Activated CD8-positive, alpha-beta T cell treated with anti-CD3 and anti-CD28 coated beads, Interleukin-2, amount 10 ng/mL, durations not matched to agents 7 days and 5 days (primary cell): ENCODE data around the gene SELPLG. TPM values are rescaled to one million over a fixed set of nuclear protein-coding genes. Genes with fewer than 3 reads are reported as not detected.
"Not testable (repeated sequence)": the region's sequence is repeated elsewhere in the genome, so short reads cannot be mapped to it uniquely, and the experiment has no call there.

Experiments
- ATAC-seq: fragments of 150-1000 bp; cut with Tn5 transposase; one replicate; pipeline ENCODE4 v1.10.0; 2021; ENCODE audit warnings: moderate library complexity
- CTCF ChIA-PET: fragments of 350-600 bp; sonication (Branson Sonifier 250); formaldehyde crosslinking; loops from one replicate; lab custom pipeline; 2021; ENCODE audit warnings: antibody characterized with exemption; lab: Charles Lee
- POLR2A ChIA-PET: fragments of 350-600 bp; sonication (Branson Sonifier 250); formaldehyde crosslinking; loops from one replicate; lab custom pipeline; 2021; ENCODE audit warnings: antibody characterized with exemption; lab: Charles Lee
- DNase-seq: peaks from one replicate; pipeline ENCODE4 v3.0.0-alpha.2; 2020
- H3K27ac Mint-ChIP-seq: one replicate; pipeline ENCODE4 v1.8.0; 2021; ENCODE audit warnings: mild to moderate bottlenecking, mixed read lengths
- H3K27me3 Mint-ChIP-seq: one replicate; pipeline ENCODE4 v1.8.0; 2021; ENCODE audit warnings: low read depth, mixed read lengths
- H3K36me3 Mint-ChIP-seq: one replicate; pipeline ENCODE4 v1.8.0; 2021; ENCODE audit warnings: low read depth, mixed read lengths
- H3K4me1 Mint-ChIP-seq: one replicate; pipeline ENCODE4 v1.8.0; 2021; ENCODE audit warnings: low read depth, mixed read lengths
- H3K4me3 Mint-ChIP-seq: one replicate; pipeline ENCODE4 v1.8.0; 2021; ENCODE audit warnings: mild to moderate bottlenecking, mixed read lengths
- H3K9me3 Mint-ChIP-seq: one replicate; pipeline ENCODE4 v1.8.0; 2022; ENCODE audit warnings: mixed read lengths; ENCODE audit not compliant: insufficient read depth
- total RNA-seq, 2 experiments: library from RNA; stranded (reverse); gene quantifications; one replicate each; pipeline ENCODE4 v1.2.3, GENCODE V29; 2021

Gene SELPLG
- total RNA-seq, 2 experiments from 2014 or later = 144 to 150 TPM

DNA sequence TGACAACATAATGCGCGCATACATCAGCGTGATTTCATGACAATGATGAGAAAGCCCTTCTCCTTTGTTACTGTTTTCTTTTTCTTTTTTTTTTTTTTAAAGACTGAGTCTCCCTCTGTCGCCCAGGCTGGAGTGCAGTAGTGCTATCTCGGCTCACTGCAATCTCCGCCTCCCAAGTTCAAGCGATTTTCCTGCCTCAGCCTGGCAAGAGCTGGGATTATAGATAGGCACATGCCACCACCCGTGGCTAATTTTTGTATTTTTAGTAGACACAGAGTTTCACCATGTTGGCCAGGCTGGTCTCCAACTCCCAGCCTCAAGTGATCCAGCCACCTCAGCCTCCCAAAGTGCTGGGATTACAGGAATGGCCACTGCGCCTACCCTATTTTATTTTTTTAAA, 20.9 kb upstream of the SELPLG start:
- H3K27ac Mint-ChIP-seq, H3K27me3 Mint-ChIP-seq, DNase-seq, H3K9me3 Mint-ChIP-seq, CTCF ChIA-PET, ATAC-seq, H3K4me3 Mint-ChIP-seq, POLR2A ChIA-PET, H3K4me1 Mint-ChIP-seq: not testable (repeated sequence)
- peaks cover 29% of the 10 kb centered on the region for H3K36me3 Mint-ChIP-seq

DNA sequence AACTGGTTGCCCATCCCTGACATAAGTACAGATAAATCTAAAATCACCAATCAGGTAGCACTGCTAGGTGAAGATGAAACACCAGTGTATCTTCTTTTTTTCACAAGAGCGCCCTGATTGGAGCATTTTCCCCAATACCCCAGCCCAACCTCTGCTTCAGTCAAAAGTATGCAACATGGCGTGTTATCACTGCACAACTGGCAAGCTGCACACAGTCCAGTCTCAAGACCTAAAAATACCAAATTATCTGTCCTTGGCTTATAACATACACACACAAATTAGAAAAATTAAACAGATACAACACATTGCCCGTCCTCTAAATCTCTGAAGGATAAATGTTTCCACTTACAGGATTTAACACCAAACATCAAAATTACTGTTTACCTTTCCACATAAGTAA, 20.2 kb upstream of the SELPLG start:
- no peak for ATAC-seq
- Mint-ChIP-seq H3K27ac (no peak overlapping the region), H3K4me1 (peaks cover 2% of the 10 kb centered on the region), H3K36me3 (peaks cover 35% of the 10 kb centered on the region), H3K9me3 (no peaks in the 10 kb centered on the region), H3K4me3 (no peak overlapping the region), H3K27me3 (no peaks in the 10 kb centered on the region)
- no peak for DNase-seq
- ChIA-PET POLR2A (no interaction called here), CTCF (interaction anchor here (1.1 to 1.7 kb wide), 5 partner anchors 10 to 150 kb away, joined by 3 to 16 read pairs (median 3); no protein-coding TSS in a partner anchor)

DNA sequence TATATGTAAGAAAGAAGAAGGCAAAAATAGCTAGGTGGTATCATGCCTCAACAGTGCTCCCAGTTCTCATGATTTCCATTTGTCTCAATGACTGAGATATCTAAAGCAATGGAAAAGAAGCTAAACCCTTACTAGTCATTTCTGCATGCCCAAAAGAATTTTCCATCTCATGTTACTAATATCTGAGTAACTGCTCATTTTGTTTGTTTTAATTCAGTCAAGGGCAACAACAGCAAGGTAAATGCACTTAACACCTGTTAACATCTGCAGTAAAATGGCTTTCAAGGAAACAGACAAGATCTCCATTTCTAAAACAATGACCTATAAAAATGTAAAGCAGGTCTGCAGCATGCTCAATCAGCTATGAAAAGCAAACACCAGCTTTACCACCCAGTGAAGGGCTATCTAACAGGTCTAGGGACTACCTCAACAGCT, 19.4 kb upstream of the SELPLG start:
- H3K27ac Mint-ChIP-seq = no peak overlapping the region
- POLR2A ChIA-PET = no interaction called here
- peaks cover 36% of the 10 kb centered on the region for H3K36me3 Mint-ChIP-seq
- H3K4me1 Mint-ChIP-seq = peaks cover 5% of the 10 kb centered on the region
- DNase-seq = no peak
- no peaks in the 10 kb centered on the region for H3K9me3 Mint-ChIP-seq
- no peak overlapping the region for H3K4me3 Mint-ChIP-seq
- no peaks in the 10 kb centered on the region for H3K27me3 Mint-ChIP-seq
- CTCF ChIA-PET = interaction anchor here (0.6 to 1.7 kb wide), 6 partner anchors 11 to 441 kb away, joined by 3 to 16 read pairs (median 3); no protein-coding TSS in a partner anchor
- no peak for ATAC-seq

DNA sequence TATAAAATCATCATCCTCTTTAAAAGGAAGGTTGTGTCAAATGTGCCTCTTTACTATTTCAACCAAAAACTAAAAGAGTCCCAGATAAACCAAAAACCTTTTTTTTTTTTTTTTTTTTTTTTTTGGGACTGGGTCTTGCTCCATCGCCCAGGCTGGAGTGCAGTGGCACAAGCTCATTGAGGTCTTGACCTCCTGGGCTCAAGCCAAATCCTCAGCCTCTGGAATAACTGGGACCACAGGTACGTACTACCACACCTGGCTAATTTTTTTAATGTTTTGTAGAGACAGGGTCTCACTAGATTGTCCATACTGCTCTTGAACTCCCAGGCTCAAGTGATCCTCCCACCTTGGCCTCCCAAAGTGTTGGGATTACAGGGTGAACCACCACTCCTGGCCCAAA, 16.4 kb upstream of the SELPLG start:
- ChIA-PET CTCF (interaction anchor here (0.9 to 2.2 kb wide), 4 partner anchors 14 to 86 kb away, joined by 5 to 7 read pairs (median 6); partner anchors contain the start of gene SELPLG), POLR2A (no interaction called here)
- H3K4me1 Mint-ChIP-seq = peaks cover 27% of the 10 kb centered on the region
- no peak overlapping the region for H3K27ac Mint-ChIP-seq
- H3K36me3 Mint-ChIP-seq = peaks cover 34% of the 10 kb centered on the region
- DNase-seq = no peak
- ATAC-seq = no peak
- H3K27me3 Mint-ChIP-seq = no peaks in the 10 kb centered on the region
- no peaks in the 10 kb centered on the region for H3K9me3 Mint-ChIP-seq
- no peak overlapping the region for H3K4me3 Mint-ChIP-seq

DNA sequence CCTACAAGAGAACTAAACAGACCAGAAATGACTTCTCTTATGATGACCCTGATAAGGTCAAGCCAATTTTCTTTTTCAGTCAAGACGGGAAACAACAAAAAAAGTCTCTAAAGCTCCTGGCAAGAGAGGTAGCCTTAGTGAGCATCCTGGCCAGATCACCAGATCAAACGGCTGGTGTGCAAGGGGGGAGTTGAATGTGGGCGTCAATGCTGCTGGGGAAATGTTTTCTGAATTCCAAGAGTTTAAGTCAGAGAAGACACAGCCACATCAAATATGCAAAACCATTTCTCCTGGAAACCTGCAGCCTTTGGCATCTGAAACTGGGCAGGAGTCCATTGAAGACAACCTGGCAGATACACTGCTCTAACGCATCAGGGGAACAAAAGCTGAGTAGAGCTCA, 16.0 kb upstream of the SELPLG start:
- Mint-ChIP-seq H3K4me1 (peaks cover 31% of the 10 kb centered on the region), H3K9me3 (no peaks in the 10 kb centered on the region), H3K27me3 (no peaks in the 10 kb centered on the region), H3K27ac (peak overlapping the region; percentile 13), H3K4me3 (no peak overlapping the region), H3K36me3 (peaks cover 37% of the 10 kb centered on the region)
- ATAC-seq = no peak
- CTCF ChIA-PET = interaction anchor here (0.9 to 2.2 kb wide), 3 partner anchors 15 to 32 kb away, joined by 6 to 7 read pairs (median 7); partner anchors contain the start of gene SELPLG
- DNase-seq = no peak
- POLR2A ChIA-PET = no interaction called here

DNA sequence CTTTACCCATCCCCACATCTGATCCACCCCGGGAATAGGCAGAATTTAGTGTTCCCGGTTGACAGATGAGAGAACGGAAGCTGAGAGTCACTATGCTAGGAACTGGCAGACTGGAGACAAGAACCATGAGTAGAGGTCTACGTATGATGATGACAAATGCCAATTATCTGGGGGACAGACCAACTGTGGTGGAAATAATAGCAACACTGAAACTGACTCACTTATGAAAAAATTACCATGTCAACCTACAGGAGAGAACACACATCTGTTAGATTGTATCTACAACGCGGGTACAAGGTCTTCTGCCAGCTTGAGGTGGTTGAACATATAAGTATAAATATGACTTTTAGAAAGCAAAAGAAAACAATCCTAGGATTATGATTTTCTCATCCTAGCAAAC, 15.4 kb upstream of the SELPLG start:
- ATAC-seq = no peak
- ChIA-PET POLR2A (no interaction called here), CTCF (interaction anchor here (0.9 to 1.8 kb wide), 2 partner anchors 15 to 16 kb away, joined by 6 to 7 read pairs; partner anchors contain the start of gene SELPLG)
- Mint-ChIP-seq H3K27me3 (no peaks in the 10 kb centered on the region), H3K27ac (no peak overlapping the region), H3K36me3 (peaks cover 43% of the 10 kb centered on the region), H3K4me1 (peaks cover 33% of the 10 kb centered on the region), H3K9me3 (no peaks in the 10 kb centered on the region), H3K4me3 (no peak overlapping the region)
- DNase-seq = no peak

DNA sequence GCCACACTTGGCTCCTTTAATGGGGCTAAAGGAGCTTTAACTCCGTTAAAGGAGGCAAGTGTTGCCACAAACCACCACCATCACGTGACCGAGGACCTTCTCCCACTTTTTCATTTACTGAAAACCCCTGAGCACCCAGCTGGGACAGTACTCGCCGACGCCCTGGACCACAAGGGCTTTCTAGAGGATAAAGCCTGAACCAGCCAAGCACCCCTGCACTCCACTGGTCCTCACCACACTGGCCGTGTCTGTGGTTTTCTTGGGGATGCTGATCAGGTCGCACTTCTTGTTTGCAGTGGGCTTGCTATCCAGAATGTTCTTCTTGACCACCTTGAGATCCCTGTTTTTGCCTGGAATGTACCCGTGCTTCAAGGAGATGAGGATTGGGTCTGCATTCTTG, 14.7 kb upstream of the SELPLG start:
- Mint-ChIP-seq H3K27me3 (no peaks in the 10 kb centered on the region), H3K4me1 (peaks cover 33% of the 10 kb centered on the region), H3K9me3 (no peaks in the 10 kb centered on the region), H3K36me3 (peaks cover 38% of the 10 kb centered on the region), H3K27ac (no peak overlapping the region), H3K4me3 (no peak overlapping the region)
- ChIA-PET POLR2A (interaction anchor here (3.6 kb wide), 1 partner anchor 14 kb away, joined by 25 read pairs; the partner anchor contains the start of gene SELPLG), CTCF (no interaction called here)
- no peak for DNase-seq
- ATAC-seq = no peak

DNA sequence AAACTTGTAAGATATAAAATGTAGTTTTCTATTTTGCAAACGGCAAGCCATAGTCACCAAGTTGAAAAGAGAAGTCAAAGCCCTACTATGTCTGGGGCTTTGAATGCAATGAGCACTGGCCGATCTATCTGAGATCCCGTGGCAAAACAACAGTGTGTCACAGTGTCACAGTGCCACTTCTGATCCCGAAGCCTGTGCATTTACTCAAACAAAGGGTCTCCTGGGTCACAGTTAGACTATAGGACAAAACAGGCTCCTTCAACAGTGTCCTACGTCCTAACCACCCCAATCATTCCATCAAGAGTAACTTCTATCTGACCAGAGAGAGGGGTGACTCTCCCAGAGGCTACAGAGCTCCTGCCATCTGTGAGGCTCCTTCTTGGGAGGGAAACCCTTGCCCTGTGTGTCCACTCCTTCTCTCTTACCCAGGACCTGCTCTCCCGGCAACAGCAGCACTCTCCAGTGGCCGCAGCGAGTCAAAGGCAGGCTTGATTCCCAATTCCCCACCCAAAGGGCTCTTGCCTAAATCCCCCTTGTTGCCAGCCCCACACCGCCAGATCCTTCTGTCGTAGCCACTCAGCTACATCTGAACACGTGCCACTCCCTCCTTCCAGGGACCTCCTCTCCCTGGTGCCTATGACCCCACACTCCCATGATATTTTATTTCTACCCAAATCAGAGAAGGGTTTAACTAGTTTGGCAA, 14.0 kb upstream of the SELPLG start:
- ChIA-PET POLR2A (interaction anchor here (1.0 to 3.6 kb wide), 2 partner anchors 13 to 87 kb away, joined by 3 to 25 read pairs; partner anchors contain the start of genes SART3 and SELPLG), CTCF (interaction anchor here (1.2 to 3.8 kb wide), 6 partner anchors 13 to 184 kb away, joined by 3 to 43 read pairs (median 16); no protein-coding TSS in a partner anchor)
- Mint-ChIP-seq H3K4me1 (peaks cover 33% of the 10 kb centered on the region), H3K4me3 (no peak overlapping the region), H3K27me3 (no peaks in the 10 kb centered on the region), H3K36me3 (peaks cover 38% of the 10 kb centered on the region), H3K27ac (peak overlapping the region; percentile 37), H3K9me3 (no peaks in the 10 kb centered on the region)
- ATAC-seq (no peak), DNase-seq (no peak)

DNA sequence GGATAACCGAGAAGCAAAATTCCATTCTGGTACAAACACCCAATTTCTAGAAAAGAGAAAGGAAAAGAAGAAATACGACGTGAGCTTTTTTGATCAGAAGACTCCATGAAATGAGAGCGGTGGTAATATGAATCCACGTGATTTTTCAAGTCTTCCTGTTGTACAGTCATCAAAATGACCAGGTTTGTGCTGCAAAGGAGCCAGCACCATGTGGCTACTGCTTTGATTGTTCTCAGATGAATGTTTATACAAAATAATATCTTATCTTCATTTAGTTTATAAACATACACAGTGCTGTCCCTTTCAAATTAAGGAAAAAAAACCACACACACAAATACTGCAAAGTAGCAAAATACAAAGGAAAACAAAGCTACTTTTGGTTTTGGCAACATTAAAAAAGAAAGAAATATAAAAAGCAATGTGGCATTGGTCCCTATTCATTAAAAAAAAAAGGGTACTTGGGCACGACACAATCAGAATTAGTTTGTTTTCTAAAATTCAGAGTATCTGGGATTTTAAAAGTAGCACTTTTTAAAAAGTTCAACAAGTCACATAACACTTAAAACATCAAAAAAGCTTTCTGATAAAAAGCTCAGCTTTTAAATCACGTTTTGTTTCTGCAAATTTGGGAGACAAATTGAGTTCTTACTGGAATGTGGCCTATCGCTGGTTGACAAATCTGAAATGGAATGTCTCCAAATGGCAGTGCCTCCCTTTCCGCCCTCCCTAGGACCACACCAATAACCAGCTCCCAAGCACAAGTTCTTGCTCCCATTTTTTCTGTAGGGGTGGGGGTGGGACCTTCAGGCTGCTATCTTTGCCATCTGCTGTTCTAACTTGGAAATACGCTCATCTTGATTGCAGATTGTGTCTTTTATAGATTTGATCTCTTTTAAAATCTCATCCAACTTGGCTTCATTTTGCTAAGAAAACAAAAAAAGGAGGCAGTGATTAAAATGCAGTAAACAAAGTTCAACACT, 13.2 kb upstream of the SELPLG start:
- Mint-ChIP-seq H3K36me3 (peaks cover 38% of the 10 kb centered on the region), H3K4me3 (no peak overlapping the region), H3K27me3 (no peaks in the 10 kb centered on the region), H3K27ac (peak overlapping the region; percentile 84), H3K9me3 (no peaks in the 10 kb centered on the region), H3K4me1 (peaks cover 33% of the 10 kb centered on the region)
- DNase-seq (no peak), ATAC-seq (no peak)
- ChIA-PET CTCF (interaction anchor here (0.8 to 3.8 kb wide), 15 partner anchors 10 to 185 kb away, joined by 3 to 43 read pairs (median 4); partner anchors contain the start of gene SART3), POLR2A (interaction anchor here (0.6 to 3.6 kb wide), 5 partner anchors 9 to 86 kb away, joined by 3 to 25 read pairs (median 5); partner anchors contain the start of genes SART3 and SELPLG)

DNA sequence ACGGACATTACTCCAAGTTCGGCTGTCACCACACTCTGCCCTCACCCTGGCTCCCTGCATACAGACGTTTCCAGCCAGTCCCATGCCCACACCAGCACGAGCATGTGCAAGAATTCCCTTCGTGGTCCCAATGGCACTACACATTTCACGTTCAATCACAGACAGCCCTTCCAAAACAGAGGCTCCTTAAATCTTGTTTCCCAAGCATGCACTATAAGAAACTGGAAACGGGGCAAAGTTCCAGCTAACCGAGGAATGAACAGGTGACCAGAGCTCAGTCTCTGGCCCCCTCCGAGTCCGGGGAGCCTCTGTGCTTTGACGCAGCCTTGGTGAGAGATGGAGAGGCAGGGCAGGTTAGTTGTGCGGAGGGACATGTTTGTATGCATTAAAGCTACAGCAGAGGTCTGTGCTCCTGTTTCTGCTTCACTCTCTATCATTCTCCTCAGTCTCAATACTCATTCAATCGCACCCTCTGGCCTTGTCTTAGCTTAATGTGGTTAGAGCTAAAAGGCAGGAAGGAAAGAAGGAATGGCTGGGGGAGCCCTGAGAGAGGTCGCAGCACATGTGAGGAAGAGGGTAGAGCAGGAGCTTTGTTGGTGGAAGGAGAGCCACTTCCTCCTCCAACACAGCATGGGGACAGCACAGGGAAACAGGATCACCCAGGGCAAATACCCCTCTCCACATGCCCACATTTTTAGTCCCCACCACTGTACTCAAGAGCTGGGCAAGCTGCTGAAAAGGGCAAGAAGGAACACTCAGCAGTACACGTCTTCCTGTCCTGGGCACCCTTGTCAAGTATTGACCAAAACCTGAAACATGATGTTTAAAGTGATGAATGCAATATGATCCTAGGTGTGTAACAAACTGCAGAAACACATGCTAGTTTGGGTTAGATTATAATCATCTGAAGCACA, 12.2 kb upstream of the SELPLG start:
- Mint-ChIP-seq H3K9me3 (no peaks in the 10 kb centered on the region), H3K27me3 (no peaks in the 10 kb centered on the region), H3K4me3 (no peak overlapping the region), H3K36me3 (peaks cover 32% of the 10 kb centered on the region), H3K27ac (peak overlapping the region; percentile 84), H3K4me1 (peaks cover 39% of the 10 kb centered on the region)
- DNase-seq (no peak), ATAC-seq (peak; percentile 40)
- POLR2A ChIA-PET = interaction anchor here (0.6 to 3.6 kb wide), 6 partner anchors 8 to 84 kb away, joined by 3 to 25 read pairs (median 4); partner anchors contain the start of genes ISCU and SELPLG
- CTCF ChIA-PET = interaction anchor here (0.8 to 3.8 kb wide), 16 partner anchors 9 to 186 kb away, joined by 3 to 43 read pairs (median 4); partner anchors contain the start of gene SART3
